Brain microvascular endothelial cell (primary cell): ENCODE data around the gene FA2H.

ENCODE experiments used
- DNase-seq: peaks from one replicate; pipeline ENCODE4 v3.0.0-alpha.2; 2020
- H3K27ac ChIP-seq: fragments of 250-450 bp; sonication (Bioruptor Pico); 2 replicates; pipeline ENCODE4 v1.5.1; 2020; ENCODE audit warnings: mild to moderate bottlenecking, moderate library complexity
- H3K27me3 ChIP-seq: fragments of 250-450 bp; sonication (Bioruptor Pico); replicated peaks from 2 replicates; pipeline ENCODE4 v1.5.1; 2020; ENCODE audit warnings: mild to moderate bottlenecking
- H3K36me3 ChIP-seq: fragments of 250-450 bp; sonication (Bioruptor Pico); replicated peaks from 2 replicates; pipeline ENCODE4 v1.5.1; 2020; ENCODE audit warnings: mild to moderate bottlenecking
- H3K4me3 ChIP-seq: 2 replicates; pipeline ENCODE4 v1.5.1; 2011; ENCODE audit warnings: low read depth, mild to moderate bottlenecking, control low read depth, low read length, moderate library complexity
- CTCF ChIP-seq: IDR thresholded peaks from 2 replicates; pipeline ENCODE4 v1.5.1; 2011; ENCODE audit warnings: low read depth, mild to moderate bottlenecking, moderate library complexity, low read length, control low read depth, inconsistent platforms; ENCODE audit errors: missing control alignments
- in situ Hi-C: cut with HindIII; loops from 2 replicates; pipeline ENCODE4 v1.10.0; 2017; ENCODE audit warnings: low sequenced_read_pairs, low pct_ligation_motif_present

Gene FA2H

GRCh38 chr16:74700438-74701225 is 74.0 kb downstream of the FA2H start, which contains the start of gene MLKL:
MLKL (minus strand) TSS chr16:74700862; CDS start chr16:74695757, 5,105 bp downstream.
- DNase-seq, result peak; percentile 16
- peak; percentile 28 for TF ChIP-seq CTCF
- Histone ChIP-seq H3K27me3 (no peaks in the 10 kb centered on the region), H3K27ac (peak within 1 kb of the TSS; percentile 75), H3K36me3 (no peaks in the 10 kb centered on the region), H3K4me3 (peak within 1 kb of the TSS; percentile 89)
- in situ Hi-C loops, result no loop called here

- TF ChIP-seq CTCF, result no peak
- Histone ChIP-seq H3K27ac (peak overlapping the region; percentile 75), H3K36me3 (peaks cover 4% of the 10 kb centered on the region), H3K4me3 (peak overlapping the region; percentile 89), H3K27me3 (no peaks in the 10 kb centered on the region)
- in situ Hi-C loops, result no loop called here
- no peak for DNase-seq
Measured at GRCh38 chr16:74700116-74700437, 74.5 kb downstream of the FA2H start.

- Histone ChIP-seq H3K36me3 (peaks cover 7% of the 10 kb centered on the region), H3K4me3 (peak overlapping the region; percentile 89), H3K27me3 (no peaks in the 10 kb centered on the region), H3K27ac (no peak overlapping the region)
- no peak for DNase-seq
- TF ChIP-seq CTCF, result no peak
- in situ Hi-C loops, result no loop called here
Measured at GRCh38 chr16:74699666-74700065, 75.0 kb downstream of the FA2H start.

GRCh38 chr16:74698222-74698621 is 76.4 kb downstream of the FA2H start:
- Histone ChIP-seq H3K27ac (no peak overlapping the region), H3K36me3 (peaks cover 14% of the 10 kb centered on the region), H3K4me3 (no peak overlapping the region), H3K27me3 (no peaks in the 10 kb centered on the region)
- no peak for TF ChIP-seq CTCF
- in situ Hi-C loops, result no loop called here
- no peak for DNase-seq

GRCh38 chr16:74695450-74696422 is 78.9 kb downstream of the FA2H start:
- no peak for TF ChIP-seq CTCF
- in situ Hi-C loops, result no loop called here
- Histone ChIP-seq H3K4me3 (peak overlapping the region; percentile 55), H3K36me3 (peaks cover 29% of the 10 kb centered on the region), H3K27me3 (no peaks in the 10 kb centered on the region), H3K27ac (no peak overlapping the region)
- peak; percentile 91 for DNase-seq
